ENCODE data around the gene RNASET2. TPM values are rescaled to one million over a fixed set of nuclear protein-coding genes. Genes with fewer than 3 reads are reported as not detected.

RNASET2 gene
- total RNA-seq, 4 donors from 2014 or later: 57.9 to 115 (median 103) TPM

DNA sequence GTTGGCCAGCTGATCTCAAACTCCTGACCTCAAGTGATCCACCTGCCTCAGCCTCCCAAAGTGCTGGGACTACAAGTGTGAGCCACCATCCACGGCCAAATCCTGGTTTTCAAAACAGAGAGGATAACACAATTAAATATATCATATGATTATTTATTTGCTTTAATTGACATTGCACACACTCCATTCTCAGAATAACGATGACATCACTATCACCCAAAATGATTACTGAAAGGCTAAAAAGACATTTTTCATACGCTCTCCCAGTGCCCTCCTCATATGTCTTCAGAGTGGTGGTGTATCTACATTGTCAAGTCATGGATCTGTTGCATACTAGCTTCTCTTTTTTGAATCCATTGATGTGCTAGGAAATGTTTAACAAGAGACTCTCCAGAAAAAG lies 24.4 kb upstream of the RNASET2 start:
- DNase-seq (ENCODE audit: low spot score in 2 of 2): no peak
- Histone ChIP-seq H3K27me3 (no peaks in the 10 kb centered on the region), H3K4me1 (no peaks in the 10 kb centered on the region), H3K36me3 (no peaks in the 10 kb centered on the region), H3K27ac (no peak overlapping the region), H3K9me3 (no peaks in the 10 kb centered on the region), H3K4me3 (no peak overlapping the region)
- TF ChIP-seq, protein P1, sequence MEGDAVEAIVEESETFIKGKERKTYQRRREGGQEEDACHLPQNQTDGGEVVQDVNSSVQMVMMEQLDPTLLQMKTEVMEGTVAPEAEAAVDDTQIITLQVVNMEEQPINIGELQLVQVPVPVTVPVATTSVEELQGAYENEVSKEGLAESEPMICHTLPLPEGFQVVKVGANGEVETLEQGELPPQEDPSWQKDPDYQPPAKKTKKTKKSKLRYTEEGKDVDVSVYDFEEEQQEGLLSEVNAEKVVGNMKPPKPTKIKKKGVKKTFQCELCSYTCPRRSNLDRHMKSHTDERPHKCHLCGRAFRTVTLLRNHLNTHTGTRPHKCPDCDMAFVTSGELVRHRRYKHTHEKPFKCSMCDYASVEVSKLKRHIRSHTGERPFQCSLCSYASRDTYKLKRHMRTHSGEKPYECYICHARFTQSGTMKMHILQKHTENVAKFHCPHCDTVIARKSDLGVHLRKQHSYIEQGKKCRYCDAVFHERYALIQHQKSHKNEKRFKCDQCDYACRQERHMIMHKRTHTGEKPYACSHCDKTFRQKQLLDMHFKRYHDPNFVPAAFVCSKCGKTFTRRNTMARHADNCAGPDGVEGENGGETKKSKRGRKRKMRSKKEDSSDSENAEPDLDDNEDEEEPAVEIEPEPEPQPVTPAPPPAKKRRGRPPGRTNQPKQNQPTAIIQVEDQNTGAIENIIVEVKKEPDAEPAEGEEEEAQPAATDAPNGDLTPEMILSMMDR (IDR thresholded peaks at IDR 0.05): no peak
- TF ChIP-seq EP300 (IDR thresholded peaks at IDR 0.05) (no peak), POLR2A (IDR thresholded peaks at IDR 0.05) (no peak)
- WGBS, 2 donors: 97 to 98% methylated on average over 3 of the region's 3 CpGs

DNA sequence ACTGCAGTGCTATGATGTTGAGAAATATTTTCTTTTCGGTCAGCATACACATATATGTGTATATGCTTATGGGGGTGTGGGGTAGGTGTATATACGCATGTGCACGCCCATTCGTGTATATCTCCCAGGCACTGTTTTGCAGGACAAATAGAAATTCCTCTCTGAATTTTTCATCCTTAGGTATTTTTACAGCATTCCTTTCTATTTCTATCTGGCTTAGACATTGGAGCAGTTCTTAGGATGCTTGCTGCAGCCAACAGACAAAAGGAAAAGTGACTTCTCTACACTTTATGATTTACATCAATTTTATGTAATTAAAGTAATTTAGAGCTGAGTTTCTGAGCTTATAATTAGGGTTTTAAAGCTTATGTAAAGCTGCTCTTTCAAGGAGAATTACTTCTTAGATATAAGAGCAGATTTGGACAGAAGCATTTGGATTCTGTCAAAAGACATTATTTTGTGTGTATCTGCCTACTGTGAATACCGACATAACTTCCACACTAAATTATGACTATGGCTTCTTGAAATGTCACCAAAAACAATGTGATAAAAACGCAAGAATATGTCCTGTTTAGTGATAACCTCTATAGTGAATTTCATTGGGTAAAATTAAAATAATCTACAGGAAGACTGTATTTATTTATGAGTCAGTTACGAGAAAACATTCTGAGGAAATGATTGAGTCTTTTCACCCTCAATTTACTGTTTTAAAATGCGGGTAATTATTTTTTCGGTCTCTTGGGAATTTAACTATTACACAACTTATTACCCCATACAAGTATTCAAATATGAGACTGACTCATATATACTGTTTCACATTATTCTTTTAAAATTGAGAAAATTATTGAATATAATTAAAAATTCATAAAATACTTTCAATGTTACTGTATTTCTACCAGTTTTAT lies 21.5 kb upstream of the RNASET2 start:
- H3K27ac ChIP-seq: no peak overlapping the region
- H3K36me3 ChIP-seq: no peaks in the 10 kb centered on the region
- H3K4me3 ChIP-seq: no peak overlapping the region
- no peaks in the 10 kb centered on the region for H3K9me3 ChIP-seq
- DNase-seq (ENCODE audit: low spot score in 2 of 2): no peak
- TF ChIP-seq POLR2A (IDR thresholded peaks at IDR 0.05) (no peak), EP300 (IDR thresholded peaks at IDR 0.05) (no peak)
- TF ChIP-seq, protein P1 (IDR thresholded peaks at IDR 0.05): no peak
- no peaks in the 10 kb centered on the region for H3K4me1 ChIP-seq
- WGBS, 2 donors: 80 to 86% methylated on average over 9 of the region's 9 CpGs
- H3K27me3 ChIP-seq: no peaks in the 10 kb centered on the region

- Histone ChIP-seq H3K36me3 (no peaks in the 10 kb centered on the region), H3K4me1 (no peaks in the 10 kb centered on the region), H3K4me3 (no peak overlapping the region), H3K9me3 (no peaks in the 10 kb centered on the region), H3K27me3 (no peaks in the 10 kb centered on the region), H3K27ac (no peak overlapping the region)
- TF ChIP-seq EP300 (IDR thresholded peaks at IDR 0.05) (no peak), POLR2A (IDR thresholded peaks at IDR 0.05) (no peak)
- TF ChIP-seq, protein P1 (IDR thresholded peaks at IDR 0.05): no peak
- 69 to 83% methylated on average over 2 of the region's 2 CpGs for WGBS, 2 donors
- DNase-seq (ENCODE audit: low spot score in 2 of 2): no peak
Measured at GRCh38 chr6:166976636-166977035, 20.3 kb upstream of the RNASET2 start.

GRCh38 chr6:166972101-166972500 lies 15.8 kb upstream of the RNASET2 start:
- Histone ChIP-seq H3K27me3 (no peaks in the 10 kb centered on the region), H3K27ac (no peak overlapping the region), H3K4me1 (no peaks in the 10 kb centered on the region), H3K4me3 (no peak overlapping the region), H3K36me3 (peaks cover 0 to 3% (median 0%) of the 10 kb centered on the region in 3 donors), H3K9me3 (no peaks in the 10 kb centered on the region)
- no peak for DNase-seq (ENCODE audit: low spot score in 2 of 2)
- WGBS, 2 donors: 86 to 95% methylated on average over 2 of the region's 2 CpGs
- no peak for TF ChIP-seq EP300 (IDR thresholded peaks at IDR 0.05)
- TF ChIP-seq, protein P1 (IDR thresholded peaks at IDR 0.05): no peak
- TF ChIP-seq POLR2A (IDR thresholded peaks at IDR 0.05): no peak

DNA sequence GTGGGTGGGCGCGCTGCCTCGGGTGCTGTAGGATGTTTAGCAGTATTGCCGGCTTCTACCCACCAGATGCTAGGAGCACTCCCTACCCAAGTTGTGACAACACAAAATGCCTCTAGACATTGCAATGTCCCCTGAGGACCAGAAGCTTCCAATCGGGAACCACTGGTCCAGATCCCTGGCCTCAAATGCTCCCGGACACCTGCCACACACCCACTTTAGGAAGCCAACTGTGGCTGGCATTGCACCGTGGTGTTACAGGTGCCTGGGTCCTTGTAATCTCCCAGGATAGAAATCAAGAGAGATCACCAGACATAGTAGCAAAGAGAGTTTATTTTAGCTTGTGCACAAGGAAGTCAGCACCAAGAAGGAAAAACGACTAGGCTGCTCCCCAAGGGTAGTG lies 14.9 kb upstream of the RNASET2 start:
- no peak for DNase-seq (ENCODE audit: low spot score in 2 of 2)
- no peak overlapping the region for H3K4me3 ChIP-seq
- TF ChIP-seq EP300 (IDR thresholded peaks at IDR 0.05): no peak
- TF ChIP-seq POLR2A (IDR thresholded peaks at IDR 0.05): no peak
- TF ChIP-seq, protein P1 (IDR thresholded peaks at IDR 0.05): no peak
- 77% methylated on average over 6 to 8 of the region's 8 CpGs for WGBS, 2 donors
- peaks cover 0 to 3% (median 0%) of the 10 kb centered on the region in 3 donors for H3K36me3 ChIP-seq
- H3K27ac ChIP-seq: no peak overlapping the region
- H3K9me3 ChIP-seq: no peaks in the 10 kb centered on the region
- no peaks in the 10 kb centered on the region for H3K4me1 ChIP-seq
- no peaks in the 10 kb centered on the region for H3K27me3 ChIP-seq
